IPS-18a (cell line): ENCODE results near the gene SIRT7.

Source experiments
- H3K27ac ChIP-seq: one replicate; pipeline ENCODE4 v1.5.1; 2013; ENCODE audit warnings: low read length
- H3K27me3 ChIP-seq: one replicate; pipeline ENCODE4 v1.6.1; 2013; ENCODE audit warnings: mild to moderate bottlenecking, low read length; ENCODE audit not compliant: control insufficient read depth, insufficient read depth
- H3K36me3 ChIP-seq: one replicate; pipeline ENCODE4 v1.6.1; 2013; ENCODE audit warnings: low read depth, low read length; ENCODE audit not compliant: control insufficient read depth
- H3K4me1 ChIP-seq: one replicate; pipeline ENCODE4 v1.6.1; 2013; ENCODE audit warnings: low read depth, low read length; ENCODE audit not compliant: control insufficient read depth
- H3K4me3 ChIP-seq: one replicate; pipeline ENCODE4 v1.5.1; 2013; ENCODE audit warnings: low read length
- H3K9ac ChIP-seq: one replicate; pipeline ENCODE4 v1.6.1; 2013; ENCODE audit warnings: mild to moderate bottlenecking, low read length, moderate library complexity
- H3K9me3 ChIP-seq: one replicate; pipeline ENCODE4 v1.6.1; 2013; ENCODE audit warnings: low read depth, low read length; ENCODE audit not compliant: control insufficient read depth

The SIRT7 gene

DNA sequence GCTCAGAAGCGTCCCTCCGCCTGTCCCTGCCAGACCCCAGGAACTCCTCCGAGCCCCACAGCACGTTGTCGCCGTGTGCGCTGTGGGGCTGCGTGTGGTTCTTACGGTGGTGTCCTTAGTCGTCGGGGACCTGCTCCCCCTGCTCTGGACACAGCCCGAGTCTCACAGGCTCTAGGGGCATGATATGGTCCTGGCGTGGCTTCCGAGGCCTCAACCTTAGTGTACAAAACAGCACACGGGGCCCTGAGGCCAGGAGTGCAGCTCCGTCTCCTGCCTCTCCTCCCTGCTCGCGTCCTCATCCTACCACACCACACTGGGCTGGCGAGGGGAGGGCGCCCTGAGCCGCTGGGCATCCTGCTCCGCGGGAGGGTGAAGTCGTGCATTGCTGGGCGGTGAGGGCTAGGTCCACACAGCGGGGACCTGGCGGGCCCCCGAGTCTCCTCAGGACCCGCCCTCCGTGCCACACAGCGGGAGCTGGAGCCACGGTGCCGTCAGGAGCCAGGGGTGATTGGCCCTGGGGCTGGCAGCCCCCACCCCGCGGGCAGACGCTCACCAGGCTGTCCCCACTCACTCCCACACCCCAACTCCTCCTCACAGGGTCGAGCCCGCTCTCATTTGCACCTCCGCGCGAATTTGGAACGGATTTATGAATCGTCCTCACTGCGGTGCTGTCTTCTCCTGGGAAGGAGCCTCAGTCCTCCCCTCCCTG lies 10.7 kb upstream of the SIRT7 start:
- Histone ChIP-seq H3K4me3 (peak overlapping the region; percentile 67), H3K9me3 (no peaks in the 10 kb centered on the region), H3K36me3 (peaks cover 3% of the 10 kb centered on the region), H3K27ac (no peak overlapping the region), H3K9ac (peak overlapping the region; percentile 24), H3K27me3 (peaks cover 16% of the 10 kb centered on the region), H3K4me1 (peaks cover 23% of the 10 kb centered on the region)

DNA sequence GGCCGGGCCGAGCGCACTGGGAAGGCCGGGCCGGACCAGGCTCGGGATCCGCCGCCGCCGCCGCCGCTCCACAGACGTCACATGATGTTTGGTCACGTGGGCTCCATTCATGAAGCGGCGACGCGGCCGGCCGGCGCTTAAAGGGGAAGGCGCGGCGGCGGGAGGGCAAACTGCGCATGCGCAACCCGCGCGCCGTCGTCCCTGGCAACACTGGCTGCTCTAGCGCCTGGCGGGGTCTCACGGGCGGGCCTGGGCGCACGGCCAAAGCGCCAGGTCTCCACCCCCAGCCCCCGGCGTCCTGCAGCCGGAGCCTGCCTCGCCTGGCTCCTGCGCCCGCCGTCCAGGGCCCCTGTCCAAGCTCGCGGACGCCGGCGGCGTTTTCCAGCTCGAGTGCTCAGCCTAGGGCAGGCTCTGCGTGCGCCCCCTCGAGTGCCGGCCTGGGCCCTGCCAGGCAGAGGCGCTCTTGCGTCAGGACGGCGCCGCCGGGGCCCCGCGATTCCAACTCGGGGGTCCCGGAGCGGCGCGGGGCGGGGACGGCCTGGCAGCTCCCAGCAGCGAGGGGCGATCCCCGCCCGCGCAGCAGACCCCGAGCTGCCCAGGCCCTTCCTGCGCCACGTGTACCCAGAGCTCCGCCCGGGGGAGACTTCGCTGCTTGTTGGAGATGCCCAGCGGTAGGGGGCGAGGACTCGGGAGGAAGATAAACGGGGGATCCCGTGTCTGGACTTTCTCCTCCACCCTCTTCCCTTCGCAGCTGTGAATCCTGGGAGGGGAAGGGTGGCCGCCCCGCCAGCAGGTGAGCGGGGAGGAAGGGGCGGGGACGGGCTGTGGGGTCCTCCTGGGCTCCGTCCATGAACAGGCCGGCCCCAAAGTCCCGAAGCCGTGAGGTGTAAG lies 9.9 kb upstream of the SIRT7 start, which contains the start of gene MAFG:
Gene MAFG (minus strand): TSS at position 83 of the 891 bp plus-strand sequence. CDS start 4,550 bp downstream, outside the sequence.
- no peak within 1 kb of the TSS for H3K27ac ChIP-seq
- H3K36me3 ChIP-seq, result peaks cover under 1% of the 10 kb centered on the region
- peak within 1 kb of the TSS; percentile 66 for H3K9ac ChIP-seq
- H3K27me3 ChIP-seq, result peaks cover 16% of the 10 kb centered on the region
- peak within 1 kb of the TSS; percentile 71 for H3K4me3 ChIP-seq
- peaks cover 28% of the 10 kb centered on the region for H3K4me1 ChIP-seq
- H3K9me3 ChIP-seq, result no peaks in the 10 kb centered on the region

DNA sequence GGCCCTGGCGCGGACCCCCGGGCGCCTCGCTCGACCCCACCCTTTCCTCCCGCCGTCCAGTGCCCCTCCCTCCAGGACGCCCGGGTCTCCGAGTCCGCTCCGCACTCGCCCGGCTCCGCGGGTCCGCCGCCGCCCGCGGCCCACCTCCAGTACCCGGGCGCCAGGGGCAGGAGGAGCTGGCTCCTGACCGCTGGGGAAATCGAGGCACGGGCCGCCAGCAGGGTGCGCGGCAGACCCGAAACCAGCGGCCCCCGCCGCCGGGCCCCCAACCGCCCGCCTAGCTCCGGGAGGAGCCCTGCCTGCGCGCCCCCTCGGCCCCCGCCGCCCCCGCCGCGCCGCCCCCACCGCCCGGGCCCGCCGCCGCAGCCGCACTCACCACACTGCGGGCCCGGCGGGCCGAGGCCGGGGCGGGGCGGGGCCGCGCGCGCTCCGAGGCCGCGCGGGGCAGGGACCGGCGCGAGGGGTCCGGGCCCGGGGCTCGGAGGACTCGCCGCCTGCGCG lies 9.2 kb upstream of the SIRT7 start:
- Histone ChIP-seq H3K4me1 (peaks cover 28% of the 10 kb centered on the region), H3K27ac (no peak overlapping the region), H3K4me3 (peak overlapping the region; percentile 71)

DNA sequence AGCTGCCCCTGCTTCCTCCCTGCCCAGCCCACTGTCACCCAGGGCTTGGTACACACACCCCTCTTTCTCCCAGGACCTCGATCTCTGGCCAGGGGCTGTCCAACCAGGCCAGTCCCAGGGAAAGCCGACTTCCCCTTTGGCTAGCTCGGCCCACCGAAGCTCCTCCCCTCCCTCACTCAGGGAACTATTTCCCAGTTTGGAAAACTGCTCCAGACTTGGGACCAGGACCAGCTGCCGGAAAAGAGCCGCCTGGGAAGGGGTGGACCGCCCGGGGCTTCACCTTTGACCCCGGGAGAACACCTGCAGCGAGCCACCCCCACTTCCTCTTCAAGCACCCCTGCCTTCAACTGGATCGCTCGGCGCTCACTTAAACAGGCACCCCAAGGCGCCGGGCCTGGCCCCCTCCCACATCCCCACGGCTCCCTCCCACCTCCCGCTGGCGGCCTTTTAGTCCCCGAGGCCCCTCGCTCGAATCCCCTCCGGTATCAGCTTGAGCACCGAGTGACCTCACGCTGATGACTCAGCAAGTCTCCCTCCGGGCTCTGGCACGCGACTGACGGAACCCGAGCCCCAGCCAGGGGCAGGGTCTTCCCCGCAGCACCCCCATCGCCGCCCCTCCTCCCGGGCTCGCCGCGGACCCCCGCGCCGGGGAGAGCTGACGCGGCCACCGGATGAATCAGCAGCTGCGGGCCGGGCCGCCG lies 8.6 kb upstream of the SIRT7 start:
- H3K27ac ChIP-seq, result no peak overlapping the region
- peaks cover 28% of the 10 kb centered on the region for H3K4me1 ChIP-seq
- H3K9me3 ChIP-seq, result no peaks in the 10 kb centered on the region
- peak overlapping the region; percentile 66 for H3K9ac ChIP-seq
- peaks cover 7% of the 10 kb centered on the region for H3K36me3 ChIP-seq
- H3K4me3 ChIP-seq, result peak overlapping the region; percentile 71
- H3K27me3 ChIP-seq, result peaks cover 16% of the 10 kb centered on the region

More for the DNA sequence above, 9.2 kb upstream of the SIRT7 start:
- H3K9ac ChIP-seq, result peak overlapping the region; percentile 66
- H3K27me3 ChIP-seq, result peaks cover 16% of the 10 kb centered on the region
- H3K9me3 ChIP-seq, result no peaks in the 10 kb centered on the region
- peaks cover 5% of the 10 kb centered on the region for H3K36me3 ChIP-seq

DNA sequence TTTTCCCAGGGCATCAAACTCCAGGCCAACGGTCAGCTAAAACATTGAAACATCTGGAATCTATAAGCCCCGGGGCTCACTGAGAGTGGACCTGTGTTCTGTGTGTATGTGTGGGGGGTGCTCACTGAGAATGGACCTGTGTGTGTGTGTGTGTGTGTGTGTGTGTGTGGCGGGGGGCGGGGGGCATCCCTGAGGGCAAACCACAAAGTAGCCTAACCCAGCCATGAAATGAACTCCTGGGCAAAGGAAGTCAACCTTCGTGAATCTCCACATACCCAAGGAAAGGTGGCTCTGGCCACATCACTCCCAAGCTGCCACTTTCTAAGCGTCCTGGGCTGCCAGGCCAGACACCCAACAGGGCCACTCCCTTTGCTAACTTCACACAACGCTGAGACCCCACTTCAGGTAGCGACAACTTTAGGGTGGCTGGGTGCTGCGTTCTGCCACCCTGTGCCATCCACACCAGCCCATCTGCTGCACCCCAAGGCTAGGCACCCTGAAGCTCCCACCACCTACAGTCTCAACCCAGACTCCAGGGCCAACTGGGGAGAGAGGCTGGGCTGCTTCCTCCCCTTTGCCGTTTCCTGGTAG lies 8.0 kb upstream of the SIRT7 start:
- Histone ChIP-seq H3K27me3 (peaks cover 16% of the 10 kb centered on the region), H3K4me3 (peak overlapping the region; percentile 71), H3K36me3 (peaks cover 10% of the 10 kb centered on the region), H3K9me3 (no peaks in the 10 kb centered on the region), H3K27ac (no peak overlapping the region), H3K4me1 (peaks cover 28% of the 10 kb centered on the region), H3K9ac (peak overlapping the region; percentile 66)

DNA sequence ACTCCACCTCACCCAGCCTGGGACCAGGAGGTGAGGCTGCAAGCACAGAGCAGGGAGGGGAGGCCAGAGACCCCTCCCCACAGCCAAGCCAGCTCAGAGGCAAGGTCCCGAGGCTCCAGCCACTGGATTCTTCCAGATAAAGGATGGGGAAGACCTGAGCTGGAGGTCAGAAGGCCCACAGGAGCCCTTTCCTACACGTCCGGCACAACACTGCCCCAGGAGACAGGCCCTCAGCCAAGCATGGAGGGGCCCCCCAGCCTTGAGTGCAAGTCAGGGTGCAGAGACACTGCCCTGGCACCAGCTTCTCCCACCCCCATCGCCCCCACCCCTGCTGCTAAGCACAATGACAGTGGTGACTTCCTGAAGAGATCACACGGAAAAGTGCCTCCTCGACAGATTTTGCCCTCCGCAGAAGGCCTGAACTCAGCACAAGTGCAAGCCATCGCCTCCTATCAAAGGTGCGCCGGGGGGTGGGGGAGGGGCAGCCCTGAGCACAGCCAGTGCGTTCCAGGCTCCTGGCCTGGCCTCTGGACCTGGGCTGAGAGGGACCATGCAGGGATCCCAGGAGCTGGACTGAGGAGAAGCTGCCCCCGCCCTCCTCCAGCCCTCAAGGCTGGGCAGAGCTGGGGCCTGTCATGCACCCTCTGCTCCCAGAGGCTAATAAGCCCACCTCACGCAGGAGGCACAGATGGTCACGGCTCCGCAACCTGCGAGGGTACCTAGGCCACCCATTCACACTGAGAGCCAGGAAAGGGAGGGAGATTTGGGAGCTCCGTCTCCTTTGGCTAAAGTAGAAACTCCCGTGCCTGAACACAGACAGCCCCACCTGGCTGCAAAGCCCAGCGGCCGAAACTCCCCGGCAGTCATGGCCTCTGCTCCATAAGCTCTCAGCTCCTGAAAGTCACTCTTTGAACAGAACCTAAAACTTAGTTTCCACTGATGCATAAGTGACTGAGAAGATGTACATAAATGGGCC lies 6.9 kb upstream of the SIRT7 start:
- Histone ChIP-seq H3K4me3 (peak overlapping the region; percentile 30), H3K9ac (peak overlapping the region; percentile 30), H3K4me1 (peaks cover 28% of the 10 kb centered on the region), H3K9me3 (no peaks in the 10 kb centered on the region), H3K36me3 (peaks cover 12% of the 10 kb centered on the region), H3K27ac (no peak overlapping the region), H3K27me3 (peaks cover 16% of the 10 kb centered on the region)

DNA sequence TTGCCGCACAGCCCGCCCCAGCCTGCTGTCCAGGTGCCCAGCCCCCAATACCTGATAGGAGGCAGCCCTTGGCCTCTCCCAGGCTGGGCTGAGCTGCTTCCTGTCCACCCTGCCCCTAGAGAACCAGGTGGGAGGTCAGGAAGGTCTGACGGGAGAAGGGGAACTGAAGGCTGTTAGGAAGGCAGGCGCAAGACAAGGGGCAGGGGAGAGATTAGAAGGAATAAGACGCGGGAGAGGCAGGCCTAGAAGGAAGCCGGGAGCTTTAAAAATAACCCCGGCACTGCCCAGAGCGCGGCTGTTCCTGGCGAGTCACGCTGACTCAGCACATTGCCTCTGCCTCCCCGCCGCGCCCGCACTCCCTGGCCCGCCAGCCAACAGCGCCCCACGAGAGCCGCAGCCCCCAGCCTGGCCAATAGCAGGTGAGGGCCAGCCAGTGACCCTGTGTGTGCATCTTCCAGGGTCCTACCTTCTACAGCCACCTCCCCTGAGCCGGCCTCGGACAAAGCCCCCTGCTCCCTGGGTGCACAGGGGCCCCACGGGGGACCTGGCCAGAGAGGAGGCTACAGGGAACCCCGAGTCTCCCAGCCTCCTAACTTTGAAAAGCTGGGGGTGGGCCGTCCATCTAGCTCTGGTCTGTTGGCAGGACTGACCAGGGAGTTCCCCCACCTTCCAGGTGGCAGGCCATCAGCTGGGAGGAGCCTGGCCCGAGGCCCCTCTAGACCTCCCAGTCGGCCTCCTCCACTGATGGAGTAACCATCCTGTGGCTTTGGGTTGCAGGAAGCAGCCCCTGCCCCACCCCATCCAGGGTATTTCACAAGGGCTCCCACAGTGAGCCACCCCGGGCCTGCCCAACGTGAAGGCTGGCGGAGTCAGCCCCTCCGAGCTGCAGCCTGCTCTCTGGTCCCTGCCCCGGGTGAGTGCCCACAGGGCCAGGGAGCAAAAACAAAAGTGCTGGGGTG lies 5.6 kb upstream of the SIRT7 start:
- H3K36me3 ChIP-seq, result peaks cover 12% of the 10 kb centered on the region
- H3K9me3 ChIP-seq, result no peaks in the 10 kb centered on the region
- peak overlapping the region; percentile 30 for H3K9ac ChIP-seq
- peaks cover 5% of the 10 kb centered on the region for H3K27me3 ChIP-seq
- peak overlapping the region; percentile 30 for H3K4me3 ChIP-seq
- peak overlapping the region; percentile 35 for H3K27ac ChIP-seq
- H3K4me1 ChIP-seq, result peaks cover 28% of the 10 kb centered on the region

DNA sequence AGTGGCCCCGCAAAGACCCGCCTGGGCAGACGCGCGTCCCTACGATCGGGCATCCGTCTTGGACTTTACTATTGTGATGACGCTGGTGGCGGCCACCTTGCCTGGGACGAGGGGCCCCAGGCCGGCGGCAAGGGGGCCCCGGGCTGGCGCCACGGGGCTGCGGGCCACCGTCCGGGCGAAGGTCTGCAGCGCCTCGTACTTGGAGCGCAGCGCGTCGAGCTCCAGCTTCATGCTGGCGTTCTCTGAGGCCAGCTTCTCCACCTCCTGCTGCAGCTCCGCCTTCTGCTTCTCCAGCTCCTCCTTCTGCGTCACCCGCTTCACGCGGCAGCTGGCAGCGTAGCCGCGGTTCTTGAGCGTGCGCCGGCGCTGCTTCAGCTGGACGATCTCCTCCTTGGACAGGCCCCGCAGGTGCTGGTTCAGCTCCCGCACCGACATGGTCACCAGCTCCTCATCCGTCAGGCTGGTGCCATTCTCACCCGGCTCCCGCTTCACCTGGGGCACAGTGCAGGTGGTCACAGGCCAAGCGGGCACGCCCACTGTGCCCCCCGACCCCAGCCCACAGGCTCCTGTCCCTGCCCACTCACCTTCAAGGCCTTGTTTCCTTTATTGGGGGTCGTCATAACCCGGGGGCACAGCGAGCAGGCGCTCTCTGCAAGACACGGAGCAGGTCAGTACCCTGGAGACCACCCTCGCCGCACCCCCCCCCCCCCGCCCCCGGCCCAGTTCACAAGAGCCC lies 4.8 kb upstream of the SIRT7 start:
- no peak overlapping the region for H3K27ac ChIP-seq
- no peaks in the 10 kb centered on the region for H3K27me3 ChIP-seq
- no peaks in the 10 kb centered on the region for H3K9me3 ChIP-seq
- peaks cover 28% of the 10 kb centered on the region for H3K4me1 ChIP-seq
- no peak overlapping the region for H3K4me3 ChIP-seq
- peaks cover 12% of the 10 kb centered on the region for H3K36me3 ChIP-seq
- H3K9ac ChIP-seq, result peak overlapping the region; percentile 30

DNA sequence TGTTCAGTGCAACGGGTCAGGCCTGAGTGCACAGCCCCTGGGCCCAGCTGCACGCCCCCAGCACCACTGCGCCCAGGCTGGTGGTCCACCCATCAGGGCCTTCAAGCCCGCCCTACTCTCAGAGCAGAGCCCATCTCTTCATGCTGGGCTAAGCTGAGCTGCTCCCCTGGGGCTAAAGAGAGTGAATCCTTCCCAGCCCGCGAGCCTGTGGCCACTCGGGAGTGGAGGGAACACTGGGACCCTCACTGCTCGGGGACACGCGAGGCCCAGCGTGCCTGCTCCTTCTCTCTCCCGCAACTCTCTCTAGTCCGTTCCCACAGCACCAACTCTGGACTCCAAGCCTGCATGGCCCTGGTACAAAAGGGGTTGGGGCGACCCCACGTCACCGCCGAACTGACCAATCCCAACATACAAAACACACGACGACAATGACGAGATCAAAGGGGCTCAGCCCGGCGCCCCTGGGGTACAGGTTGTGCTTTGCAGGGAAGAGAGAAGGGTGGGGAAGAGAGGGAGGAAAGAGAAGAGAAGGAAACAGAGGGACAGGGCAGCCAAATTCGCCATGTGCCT lies 4.1 kb upstream of the SIRT7 start:
- Histone ChIP-seq H3K4me1 (peaks cover 29% of the 10 kb centered on the region), H3K27me3 (no peaks in the 10 kb centered on the region), H3K36me3 (peaks cover 12% of the 10 kb centered on the region), H3K9me3 (no peaks in the 10 kb centered on the region), H3K4me3 (no peak overlapping the region), H3K27ac (no peak overlapping the region), H3K9ac (no peak overlapping the region)
